NB4 (cell line): ENCODE measurements around the gene CDHR2.

Experiments
- MAX ChIP-seq: IDR thresholded peaks from 2 replicates; pipeline ENCODE4 v1.6.1; 2011; ENCODE audit warnings: low read depth, low read length
- MYC ChIP-seq: IDR thresholded peaks from 2 replicates; pipeline ENCODE4 v1.6.1; 2011; ENCODE audit warnings: low read depth, low read length
- POLR2A ChIP-seq: IDR thresholded peaks from 2 replicates; pipeline ENCODE4 v1.6.1; 2011; ENCODE audit warnings: mild to moderate bottlenecking; ENCODE audit not compliant: insufficient read length; ENCODE audit errors: extremely low read depth
- TF ChIP-seq, protein P1 (sequence below): IDR thresholded peaks from one replicate; pipeline ENCODE4 v1.5.1; 2012; ENCODE audit warnings: low read depth, low read length

DNA sequence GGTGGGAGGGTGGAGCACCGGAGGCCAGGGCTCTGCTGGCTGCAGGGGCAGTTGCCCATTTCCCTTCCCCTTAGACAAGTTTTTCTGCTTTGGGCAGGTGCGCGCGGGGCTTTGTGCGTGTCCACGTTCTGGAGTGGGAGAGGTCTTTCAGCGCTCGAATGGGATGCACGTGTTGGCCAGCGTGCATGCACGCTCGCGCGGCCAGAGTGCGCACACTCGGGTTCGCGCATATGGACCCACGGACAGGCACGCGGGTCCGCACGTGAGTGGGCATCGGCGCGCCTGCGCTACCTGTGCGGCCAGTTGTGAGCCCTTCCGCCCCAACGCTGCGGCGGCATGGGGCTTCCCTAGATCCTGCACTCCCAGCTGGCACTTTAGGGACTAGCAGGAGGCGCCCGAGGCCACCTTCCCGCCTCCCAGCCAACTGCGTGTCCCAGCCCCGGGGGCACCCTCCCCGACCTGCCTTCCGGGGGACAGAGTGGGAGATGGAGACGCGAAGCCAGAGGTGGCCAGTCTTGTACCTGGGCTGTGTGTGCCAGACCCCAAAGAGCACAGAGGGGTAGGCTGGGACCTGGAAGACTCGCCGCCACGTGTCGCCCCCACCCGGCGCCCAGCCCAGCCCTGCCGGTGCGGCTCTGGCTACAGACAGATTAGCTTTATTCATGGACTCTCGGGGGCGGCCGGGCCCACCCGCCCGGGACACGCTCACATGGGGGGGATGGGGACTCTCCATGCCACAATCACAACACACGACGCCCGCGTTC is 70.6 kb downstream of the CDHR2 start:
- TF ChIP-seq, protein P1, sequence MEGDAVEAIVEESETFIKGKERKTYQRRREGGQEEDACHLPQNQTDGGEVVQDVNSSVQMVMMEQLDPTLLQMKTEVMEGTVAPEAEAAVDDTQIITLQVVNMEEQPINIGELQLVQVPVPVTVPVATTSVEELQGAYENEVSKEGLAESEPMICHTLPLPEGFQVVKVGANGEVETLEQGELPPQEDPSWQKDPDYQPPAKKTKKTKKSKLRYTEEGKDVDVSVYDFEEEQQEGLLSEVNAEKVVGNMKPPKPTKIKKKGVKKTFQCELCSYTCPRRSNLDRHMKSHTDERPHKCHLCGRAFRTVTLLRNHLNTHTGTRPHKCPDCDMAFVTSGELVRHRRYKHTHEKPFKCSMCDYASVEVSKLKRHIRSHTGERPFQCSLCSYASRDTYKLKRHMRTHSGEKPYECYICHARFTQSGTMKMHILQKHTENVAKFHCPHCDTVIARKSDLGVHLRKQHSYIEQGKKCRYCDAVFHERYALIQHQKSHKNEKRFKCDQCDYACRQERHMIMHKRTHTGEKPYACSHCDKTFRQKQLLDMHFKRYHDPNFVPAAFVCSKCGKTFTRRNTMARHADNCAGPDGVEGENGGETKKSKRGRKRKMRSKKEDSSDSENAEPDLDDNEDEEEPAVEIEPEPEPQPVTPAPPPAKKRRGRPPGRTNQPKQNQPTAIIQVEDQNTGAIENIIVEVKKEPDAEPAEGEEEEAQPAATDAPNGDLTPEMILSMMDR = no peak
- TF ChIP-seq MYC = no peak
- TF ChIP-seq MAX = no peak
- no peak for TF ChIP-seq POLR2A
